A204.1 (cell line): ENCODE results near the gene PCMTD2.

Experiments used
- FAIRE-seq: peaks from 2 replicates; lab custom pipeline; 2012; peaks lifted over from hg19 to GRCh38; lab: Jason Lieb, UNC

The PCMTD2 gene

GRCh38 chr20:64255361-64256281 is at the start of gene PCMTD2:
PCMTD2 (plus strand) TSS chr20:64255748; CDS start chr20:64259966, 4,218 bp downstream.
- FAIRE-seq = no peak

- FAIRE-seq = no peak
These were observed 48.9 kb upstream of the PCMTD2 start for GRCh38 chr20:64206614-64207013.

- FAIRE-seq = no peak
These were observed 47.6 kb upstream of the PCMTD2 start for GRCh38 chr20:64207641-64208590.

- no peak for FAIRE-seq
These were observed 46.4 kb upstream of the PCMTD2 start for GRCh38 chr20:64209148-64209547.

- FAIRE-seq = no peak
These were observed 44.7 kb upstream of the PCMTD2 start for GRCh38 chr20:64210656-64211369.

GRCh38 chr20:64211874-64212658 is 43.5 kb upstream of the PCMTD2 start:
- FAIRE-seq = no peak

GRCh38 chr20:64212755-64213154 is 42.8 kb upstream of the PCMTD2 start:
- FAIRE-seq = no peak

- no peak for FAIRE-seq
These were observed 41.4 kb upstream of the PCMTD2 start for GRCh38 chr20:64214113-64214512.

- FAIRE-seq = no peak
These were observed 40.6 kb upstream of the PCMTD2 start for GRCh38 chr20:64214952-64215351.

- no peak for FAIRE-seq
These were observed 39.5 kb upstream of the PCMTD2 start for GRCh38 chr20:64216036-64216435.

GRCh38 chr20:64216910-64217309 is 38.6 kb upstream of the PCMTD2 start:
- no peak for FAIRE-seq

- no peak for FAIRE-seq
These were observed 37.9 kb upstream of the PCMTD2 start for GRCh38 chr20:64217539-64218221.

GRCh38 chr20:64219202-64219601 is 36.3 kb upstream of the PCMTD2 start:
- FAIRE-seq = no peak

- no peak for FAIRE-seq
These were observed 35.8 kb upstream of the PCMTD2 start for GRCh38 chr20:64219730-64220129.

- no peak for FAIRE-seq
These were observed 35.1 kb upstream of the PCMTD2 start for GRCh38 chr20:64220420-64220819.

GRCh38 chr20:64220891-64221527 is 34.5 kb upstream of the PCMTD2 start:
- no peak for FAIRE-seq

- no peak for FAIRE-seq
These were observed 33.2 kb upstream of the PCMTD2 start for GRCh38 chr20:64222291-64222735.

GRCh38 chr20:64222851-64223525 is 32.6 kb upstream of the PCMTD2 start:
- FAIRE-seq = no peak

GRCh38 chr20:64223526-64224067 is 32.0 kb upstream of the PCMTD2 start:
- FAIRE-seq = no peak
